Spleen (tissue), 11 donors: ENCODE data around the gene ACACA. TPM values are rescaled to one million over a fixed set of nuclear protein-coding genes. Genes with fewer than 3 reads are reported as not detected.

ENCODE experiments used
- DNase-seq: peaks from one replicate; pipeline ENCODE4 v3.0.0-alpha.2; 2020
- H3K27ac ChIP-seq, 8 donors: fragments of 200-600 bp; sonication (generic) in 7 of 8; 1 replicate in 4 of 8; 2 replicates in 4 of 8; pipeline versions ENCODE4 v1.5.0 to v1.8.0; 2016 to 2021; ENCODE audit warnings: inconsistent platforms in 4 of 8, mild to moderate bottlenecking in 4 of 8, moderate library complexity in 1 of 8
- H3K27me3 ChIP-seq, 7 donors: fragments of 200-600 bp; sonication (generic) in 6 of 7; replicated peaks in 1 of 7; 1 replicate in 4 of 7; 2 replicates in 3 of 7; pipeline versions ENCODE4 v1.5.0 to v1.8.0; 2016 to 2021; ENCODE audit warnings: inconsistent platforms in 3 of 7, mild to moderate bottlenecking in 1 of 7
- H3K36me3 ChIP-seq, 6 donors: fragments of 200-600 bp; sonication (generic) in 5 of 6; 1 replicate in 4 of 6; 2 replicates in 2 of 6; pipeline versions ENCODE4 v1.5.0 to v1.8.0; 2016 to 2021; ENCODE audit warnings: inconsistent platforms in 2 of 6
- H3K4me1 ChIP-seq, 6 donors: fragments of 200-600 bp; sonication (generic) in 5 of 6; 1 replicate in 3 of 6; 2 replicates in 3 of 6; pipeline versions ENCODE4 v1.5.0 to v1.8.0; 2016 to 2021; ENCODE audit warnings: inconsistent platforms in 3 of 6
- H3K4me3 ChIP-seq, 8 donors: fragments of 200-600 bp; sonication (generic) in 7 of 8; 1 replicate in 4 of 8; 2 replicates in 4 of 8; pipeline versions ENCODE4 v1.5.0 to v1.8.0; 2016 to 2021; ENCODE audit warnings: inconsistent platforms in 4 of 8, mild to moderate bottlenecking in 4 of 8, moderate library complexity in 2 of 8
- H3K9me3 ChIP-seq, 8 donors: fragments of 200-600 bp; sonication (generic) in 7 of 8; 1 replicate in 4 of 8; 2 replicates in 4 of 8; pipeline versions ENCODE4 v1.5.0 to v1.8.0; 2016 to 2021; ENCODE audit warnings: inconsistent platforms in 4 of 8
- CTCF ChIP-seq, 11 experiments: fragments of 200-600 bp in 7 of 11; fragments of 450-650 bp in 4 of 11; sonication (generic) in 4 of 11; IDR thresholded peaks in 8 of 11; conservative IDR thresholded peaks in 3 of 11; 1 replicate in 7 of 11; 2 replicates in 4 of 11; pipeline versions ENCODE4 v1.4.0 to v1.8.0; 2016 to 2021; ENCODE audit warnings: antibody characterized with exemption in 11 of 11, inconsistent platforms in 4 of 11, mild to moderate bottlenecking in 1 of 11
- POLR2A ChIP-seq, 3 donors: fragments of 450-650 bp; IDR thresholded peaks; one replicate each; pipeline ENCODE4 v1.5.1; 2017; ENCODE audit warnings: antibody characterized with exemption in 3 of 3, mild to moderate bottlenecking in 1 of 3
- POLR2AphosphoS5 ChIP-seq, 3 donors: sonication (generic); formaldehyde crosslinking; IDR thresholded peaks; one replicate each; pipeline ENCODE4 v1.5.1; 2017; ENCODE audit warnings: antibody characterized with exemption in 3 of 3
- WGBS, 5 donors: extraction: QIAGEN DNeasy Blood & Tissue Kit in 3 of 5; methylation state at CpG; one replicate each; pipeline versions ENCODE4 v1.1.5 to v1.1.7; 2013 to 2018; 5-methylcytosine and 5-hydroxymethylcytosine counted together
- intact Hi-C: fragments of 100-400 bp; cut with DNase I; formaldehyde crosslinking; loops from one replicate; pipeline ENCODE4 v1.15.0; 2023; ENCODE audit warnings: low total_unique reads
- polyA plus RNA-seq, 3 donors: library from polyadenylated mRNA; stranded (reverse); fragments of 200-250 nt; gene quantifications; one replicate each; pipeline ENCODE4 v1.2.1, GENCODE V29; 2013
- total RNA-seq, 7 donors: library from RNA; depleted of rRNA in 3 of 7; stranded (reverse); fragments of >200 nt in 3 of 7; fragmentation: NEBNext Ultra II Directional in 4 of 7; extraction: Animal tissue kit (Norgen Biotek cat#: 25700) in 4 of 7; gene quantifications; one replicate each; pipeline versions ENCODE4 v1.1.0 to v1.2.1, GENCODE V29; 2016 to 2021
- donor health status: healthy with polysubstance abuse.
- donor health status: DM: no; HTN: no; CAD: no; lungs with moderate emphysema.
- donor health status: DM: no; HTN: no; CAD: no.
- donor health status: Bipolar disorder and iron deficiency.
- donor health status: healthy.
- donor health status: DM: no; HTN: no; CAD: no.
- donor health status: DM: yes; HTN: yes; CAD: no.

ACACA gene
- total and polyA plus RNA-seq, 10 donors = 3.2 to 50.8 (median 29.2) TPM

- TF ChIP-seq CTCF (IDR thresholded peaks at IDR 0.05 in 8 of 11, conservative IDR thresholded peaks at IDR 0.05 in 3 of 11) (no peak), POLR2A (IDR thresholded peaks at IDR 0.05) (no peak), POLR2AphosphoS5 (IDR thresholded peaks at IDR 0.05) (no peak)
- Histone ChIP-seq H3K9me3 (no peaks in the 10 kb centered on the region), H3K27me3 (no peaks in the 10 kb centered on the region), H3K27ac (no peak overlapping the region), H3K4me1 (no peaks in the 10 kb centered on the region), H3K4me3 (no peak overlapping the region), H3K36me3 (peaks cover 5 to 98% (median 71%) of the 10 kb centered on the region in 6 donors)
- no peak for DNase-seq
- 88 to 100% (median 100%) methylated on average over 1 of the region's 1 CpG for WGBS, 5 donors
- intact Hi-C loops = no loop called here
These were observed 22.8 kb upstream of the ACACA start for GRCh38 chr17:37429453-37429852.

- Histone ChIP-seq H3K9me3 (no peaks in the 10 kb centered on the region), H3K27me3 (no peaks in the 10 kb centered on the region), H3K27ac (no peak overlapping the region), H3K36me3 (peaks cover 5 to 98% (median 73%) of the 10 kb centered on the region in 6 donors), H3K4me3 (no peak overlapping the region), H3K4me1 (no peaks in the 10 kb centered on the region)
- no peak for DNase-seq
- intact Hi-C loops = no loop called here
- WGBS, 5 donors = 90 to 100% (median 95%) methylated on average over 3 of the region's 3 CpGs
- TF ChIP-seq POLR2A (IDR thresholded peaks at IDR 0.05) (no peak), POLR2AphosphoS5 (IDR thresholded peaks at IDR 0.05) (no peak), CTCF (IDR thresholded peaks at IDR 0.05 in 8 of 11, conservative IDR thresholded peaks at IDR 0.05 in 3 of 11) (no peak)
These were observed 22.4 kb upstream of the ACACA start for GRCh38 chr17:37429039-37429438.

GRCh38 chr17:37425268-37425667 lies 18.6 kb upstream of the ACACA start:
- peaks cover 5 to 99% (median 65%) of the 10 kb centered on the region in 6 donors for H3K36me3 ChIP-seq
- DNase-seq = no peak
- WGBS, 5 donors = 93 to 100% (median 94%) methylated on average over 1 of the region's 1 CpG
- H3K4me3 ChIP-seq = no peak overlapping the region
- H3K27ac ChIP-seq = no peak overlapping the region
- no peaks in the 10 kb centered on the region for H3K27me3 ChIP-seq
- no peak for TF ChIP-seq POLR2A (IDR thresholded peaks at IDR 0.05)
- TF ChIP-seq CTCF (IDR thresholded peaks at IDR 0.05 in 8 of 11, conservative IDR thresholded peaks at IDR 0.05 in 3 of 11) = no peak
- TF ChIP-seq POLR2AphosphoS5 (IDR thresholded peaks at IDR 0.05) = no peak
- H3K9me3 ChIP-seq = no peaks in the 10 kb centered on the region
- intact Hi-C loops = no loop called here
- no peaks in the 10 kb centered on the region for H3K4me1 ChIP-seq

GRCh38 chr17:37422971-37423625 lies 16.5 kb upstream of the ACACA start:
- intact Hi-C loops = no loop called here
- Histone ChIP-seq H3K36me3 (peaks cover 5 to 98% (median 58%) of the 10 kb centered on the region in 6 donors), H3K4me3 (no peak overlapping the region), H3K27me3 (no peaks in the 10 kb centered on the region), H3K4me1 (no peaks in the 10 kb centered on the region), H3K9me3 (no peaks in the 10 kb centered on the region), H3K27ac (no peak overlapping the region)
- DNase-seq = no peak
- TF ChIP-seq CTCF (IDR thresholded peaks at IDR 0.05 in 8 of 11, conservative IDR thresholded peaks at IDR 0.05 in 3 of 11) = no peak
- TF ChIP-seq POLR2A (IDR thresholded peaks at IDR 0.05) = no peak
- TF ChIP-seq POLR2AphosphoS5 (IDR thresholded peaks at IDR 0.05) = no peak
- 74 to 93% (median 82%) methylated on average over 4 of the region's 4 CpGs for WGBS, 5 donors
